ENCODE measurements around the gene CCDC146. TPM values are rescaled to one million over a fixed set of nuclear protein-coding genes. Genes with fewer than 3 reads are reported as not detected.
"Not testable (repeated sequence)": the region's sequence is repeated elsewhere in the genome, so short reads cannot be mapped to it uniquely, and the experiment has no call there.

Gene CCDC146
- 10 to 100 TPM; 13.0 to 15.6 (median 14.5) TPM for total RNA-seq
- polyA plus RNA-seq, result 1 to 10 TPM in 1 of 2 donors, under 1 TPM in 1; 0.98 to 3.3 TPM
- total RNA-seq, result 11.3 reads per million, percentile 38 among the genes with 10 or more reads in this experiment

- not testable (repeated sequence) for H3K27me3 Mint-ChIP-seq; H3K36me3 ChIP-seq (ENCODE audit: control insufficient read depth in 2 of 3, insufficient read depth in 3 of 3, low read length in 3 of 3); H3K27me3 ChIP-seq (ENCODE audit: control insufficient read depth in 2 of 2, insufficient read depth in 2 of 2, low read length in 2 of 2); H3K9me3 Mint-ChIP-seq; H3K9me3 ChIP-seq (ENCODE audit: control insufficient read depth in 2 of 3, low read length in 3 of 3); H3K4me1 ChIP-seq (ENCODE audit: control insufficient read depth in 2 of 2, insufficient read depth in 2 of 2, low read length in 2 of 2); H3K36me3 Mint-ChIP-seq
- H3K4me3 Mint-ChIP-seq, result peak within 1 kb of the TSS; percentile 70 to 95 (median 86)
- intact Hi-C loops (cut with micrococcal nuclease), result loop anchor here (1.0 to 10.0 kb wide), 10 partner anchors 73 to 764 kb away; partner anchors contain the start of genes FGL2 (in 2 of the 2), GSAP (in 1 of the 2), PHTF2 (in 1 of the 2) and PTPN12 (in 1 of the 2)
- CTCF ChIA-PET, result interaction anchor here (0.9 to 1.3 kb wide), 2 partner anchors 125 to 210 kb away, joined by 7 to 12 read pairs; no protein-coding TSS in a partner anchor
- peaks cover 7 to 22% (median 16%) of the 10 kb centered on the region in 7 donors for H3K4me1 Mint-ChIP-seq
- ATAC-seq (peak; percentile 99), DNase-seq (peak; percentile 70 to 98 (median 95))
- peak within 1 kb of the TSS; percentile 25 to 95 (median 77) for H3K27ac Mint-ChIP-seq
- H3K27ac ChIP-seq (ENCODE audit: low read depth, low read length), result peak within 1 kb of the TSS; percentile 78
- H3K4me3 ChIP-seq (ENCODE audit: low read length), result peak within 1 kb of the TSS; percentile 88
- POLR2A ChIA-PET, result interaction anchor here (1.0 to 1.2 kb wide), 2 partner anchors 126 to 574 kb away, joined by 3 to 4 read pairs; partner anchors contain the start of gene RSBN1L
Measured at GRCh38 chr7:77121860-77122681, at the start of gene CCDC146. Gene CCDC146, plus strand, starts transcription at chr7:77122615. Its CDS starts 45,054 bp downstream, at chr7:77167669.

GRCh38 chr7:77074786-77075396, 47.5 kb upstream of the CCDC146 start:
- H3K27ac Mint-ChIP-seq; H3K27me3 ChIP-seq (ENCODE audit: control insufficient read depth in 2 of 2, insufficient read depth in 2 of 2, low read length in 2 of 2); H3K4me3 Mint-ChIP-seq; H3K4me1 ChIP-seq (ENCODE audit: control insufficient read depth in 2 of 2, insufficient read depth in 2 of 2, low read length in 2 of 2); H3K27me3 Mint-ChIP-seq; H3K27ac ChIP-seq (ENCODE audit: low read depth, low read length); H3K4me3 ChIP-seq (ENCODE audit: low read length); intact Hi-C loops (cut with micrococcal nuclease); H3K9me3 ChIP-seq (ENCODE audit: control insufficient read depth in 2 of 3, low read length in 3 of 3); ATAC-seq; POLR2A ChIA-PET; H3K36me3 ChIP-seq (ENCODE audit: control insufficient read depth in 2 of 3, insufficient read depth in 3 of 3, low read length in 3 of 3); DNase-seq; CTCF ChIA-PET: not testable (repeated sequence)
- H3K9me3 Mint-ChIP-seq, result peaks cover 0 to 13% (median 5%) of the 10 kb centered on the region in 11 donors
- H3K36me3 Mint-ChIP-seq, result peaks cover 15 to 43% (median 40%) of the 10 kb centered on the region in 5 donors
- peaks cover 3 to 23% (median 17%) of the 10 kb centered on the region in 7 donors for H3K4me1 Mint-ChIP-seq

- POLR2A ChIA-PET; CTCF ChIA-PET; ATAC-seq; DNase-seq; H3K4me3 ChIP-seq (ENCODE audit: low read length); H3K27ac Mint-ChIP-seq; H3K4me3 Mint-ChIP-seq; H3K4me1 ChIP-seq (ENCODE audit: control insufficient read depth in 2 of 2, insufficient read depth in 2 of 2, low read length in 2 of 2); H3K36me3 ChIP-seq (ENCODE audit: control insufficient read depth in 2 of 3, insufficient read depth in 3 of 3, low read length in 3 of 3); H3K27ac ChIP-seq (ENCODE audit: low read depth, low read length); H3K27me3 ChIP-seq (ENCODE audit: control insufficient read depth in 2 of 2, insufficient read depth in 2 of 2, low read length in 2 of 2); H3K27me3 Mint-ChIP-seq; H3K4me1 Mint-ChIP-seq; intact Hi-C loops (cut with micrococcal nuclease); H3K9me3 ChIP-seq (ENCODE audit: control insufficient read depth in 2 of 3, low read length in 3 of 3): not testable (repeated sequence)
- Mint-ChIP-seq H3K36me3 (peaks cover 8 to 34% (median 27%) of the 10 kb centered on the region in 5 donors), H3K9me3 (peaks cover 0 to 13% (median 5%) of the 10 kb centered on the region in 11 donors)
Measured at GRCh38 chr7:77077060-77077459, 45.4 kb upstream of the CCDC146 start.

- H3K4me1 ChIP-seq (ENCODE audit: control insufficient read depth in 2 of 2, insufficient read depth in 2 of 2, low read length in 2 of 2); intact Hi-C loops (cut with micrococcal nuclease); H3K4me3 ChIP-seq (ENCODE audit: low read length); H3K27me3 ChIP-seq (ENCODE audit: control insufficient read depth in 2 of 2, insufficient read depth in 2 of 2, low read length in 2 of 2); H3K4me1 Mint-ChIP-seq; H3K27me3 Mint-ChIP-seq; ATAC-seq; H3K27ac ChIP-seq (ENCODE audit: low read depth, low read length); CTCF ChIA-PET; H3K36me3 ChIP-seq (ENCODE audit: control insufficient read depth in 2 of 3, insufficient read depth in 3 of 3, low read length in 3 of 3); H3K9me3 ChIP-seq (ENCODE audit: control insufficient read depth in 2 of 3, low read length in 3 of 3); H3K4me3 Mint-ChIP-seq; POLR2A ChIA-PET; H3K27ac Mint-ChIP-seq; DNase-seq: not testable (repeated sequence)
- peaks cover 7 to 29% (median 25%) of the 10 kb centered on the region in 5 donors for H3K36me3 Mint-ChIP-seq
- peaks cover 0 to 12% (median 5%) of the 10 kb centered on the region in 11 donors for H3K9me3 Mint-ChIP-seq
Measured at GRCh38 chr7:77079112-77079511, 43.3 kb upstream of the CCDC146 start.

GRCh38 chr7:77079624-77080023, 42.8 kb upstream of the CCDC146 start:
- ATAC-seq; H3K36me3 ChIP-seq (ENCODE audit: control insufficient read depth in 2 of 3, insufficient read depth in 3 of 3, low read length in 3 of 3); H3K4me1 Mint-ChIP-seq: not testable (repeated sequence)

GRCh38 chr7:77080236-77080635, 42.2 kb upstream of the CCDC146 start:
- H3K4me1 ChIP-seq (ENCODE audit: control insufficient read depth in 2 of 2, insufficient read depth in 2 of 2, low read length in 2 of 2); POLR2A ChIA-PET; DNase-seq; H3K9me3 Mint-ChIP-seq; H3K27me3 Mint-ChIP-seq; H3K9me3 ChIP-seq (ENCODE audit: control insufficient read depth in 2 of 3, low read length in 3 of 3); H3K4me1 Mint-ChIP-seq; H3K27ac ChIP-seq (ENCODE audit: low read depth, low read length); H3K36me3 ChIP-seq (ENCODE audit: control insufficient read depth in 2 of 3, insufficient read depth in 3 of 3, low read length in 3 of 3); ATAC-seq; intact Hi-C loops (cut with micrococcal nuclease); H3K4me3 ChIP-seq (ENCODE audit: low read length); H3K27me3 ChIP-seq (ENCODE audit: control insufficient read depth in 2 of 2, insufficient read depth in 2 of 2, low read length in 2 of 2); H3K4me3 Mint-ChIP-seq; CTCF ChIA-PET: not testable (repeated sequence)
- peaks cover 0 to 18% (median 14%) of the 10 kb centered on the region in 5 donors for H3K36me3 Mint-ChIP-seq
- peak overlapping the region in 2 of 9 donors; percentile 7 to 17 for H3K27ac Mint-ChIP-seq

More at GRCh38 chr7:77079624-77080023, 42.8 kb upstream of the CCDC146 start:
- H3K9me3 Mint-ChIP-seq; H3K27ac ChIP-seq (ENCODE audit: low read depth, low read length); H3K4me3 Mint-ChIP-seq; POLR2A ChIA-PET; H3K4me3 ChIP-seq (ENCODE audit: low read length); DNase-seq; H3K9me3 ChIP-seq (ENCODE audit: control insufficient read depth in 2 of 3, low read length in 3 of 3); H3K27me3 ChIP-seq (ENCODE audit: control insufficient read depth in 2 of 2, insufficient read depth in 2 of 2, low read length in 2 of 2); H3K27ac Mint-ChIP-seq; H3K27me3 Mint-ChIP-seq; H3K4me1 ChIP-seq (ENCODE audit: control insufficient read depth in 2 of 2, insufficient read depth in 2 of 2, low read length in 2 of 2); CTCF ChIA-PET; intact Hi-C loops (cut with micrococcal nuclease): not testable (repeated sequence)
- H3K36me3 Mint-ChIP-seq, result peaks cover 2 to 24% (median 20%) of the 10 kb centered on the region in 5 donors
